ENCODE measurements around the gene CLECL1. TPM values are rescaled to one million over a fixed set of nuclear protein-coding genes. Genes with fewer than 3 reads are reported as not detected.
"Not testable (repeated sequence)": the region's sequence is repeated elsewhere in the genome, so short reads cannot be mapped to it uniquely, and the experiment has no call there.

Gene CLECL1
- total and polyA plus RNA-seq, 2 experiments from 2014 or later: not detected

DNA sequence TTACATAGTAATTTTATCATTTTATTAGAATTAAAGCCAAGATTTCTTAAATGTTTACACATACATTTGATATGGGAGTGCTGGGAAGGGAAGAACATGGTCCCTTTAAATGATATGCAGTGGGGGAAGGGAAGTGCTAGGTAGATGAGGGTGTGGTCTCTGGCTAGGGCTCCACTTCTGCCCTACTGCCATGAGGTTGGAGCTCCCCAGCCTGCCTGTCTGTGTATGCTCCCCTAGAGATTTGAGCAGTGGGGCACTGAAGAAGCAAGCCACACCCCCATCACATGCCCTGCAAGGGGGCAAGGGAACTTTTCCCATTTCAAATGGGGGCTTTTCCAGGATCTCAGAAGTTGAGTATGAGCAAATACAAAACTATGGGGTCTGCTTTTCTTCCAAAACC lies 25.5 kb downstream of the CLECL1 start (continued):
- TF ChIP-seq, protein P1, sequence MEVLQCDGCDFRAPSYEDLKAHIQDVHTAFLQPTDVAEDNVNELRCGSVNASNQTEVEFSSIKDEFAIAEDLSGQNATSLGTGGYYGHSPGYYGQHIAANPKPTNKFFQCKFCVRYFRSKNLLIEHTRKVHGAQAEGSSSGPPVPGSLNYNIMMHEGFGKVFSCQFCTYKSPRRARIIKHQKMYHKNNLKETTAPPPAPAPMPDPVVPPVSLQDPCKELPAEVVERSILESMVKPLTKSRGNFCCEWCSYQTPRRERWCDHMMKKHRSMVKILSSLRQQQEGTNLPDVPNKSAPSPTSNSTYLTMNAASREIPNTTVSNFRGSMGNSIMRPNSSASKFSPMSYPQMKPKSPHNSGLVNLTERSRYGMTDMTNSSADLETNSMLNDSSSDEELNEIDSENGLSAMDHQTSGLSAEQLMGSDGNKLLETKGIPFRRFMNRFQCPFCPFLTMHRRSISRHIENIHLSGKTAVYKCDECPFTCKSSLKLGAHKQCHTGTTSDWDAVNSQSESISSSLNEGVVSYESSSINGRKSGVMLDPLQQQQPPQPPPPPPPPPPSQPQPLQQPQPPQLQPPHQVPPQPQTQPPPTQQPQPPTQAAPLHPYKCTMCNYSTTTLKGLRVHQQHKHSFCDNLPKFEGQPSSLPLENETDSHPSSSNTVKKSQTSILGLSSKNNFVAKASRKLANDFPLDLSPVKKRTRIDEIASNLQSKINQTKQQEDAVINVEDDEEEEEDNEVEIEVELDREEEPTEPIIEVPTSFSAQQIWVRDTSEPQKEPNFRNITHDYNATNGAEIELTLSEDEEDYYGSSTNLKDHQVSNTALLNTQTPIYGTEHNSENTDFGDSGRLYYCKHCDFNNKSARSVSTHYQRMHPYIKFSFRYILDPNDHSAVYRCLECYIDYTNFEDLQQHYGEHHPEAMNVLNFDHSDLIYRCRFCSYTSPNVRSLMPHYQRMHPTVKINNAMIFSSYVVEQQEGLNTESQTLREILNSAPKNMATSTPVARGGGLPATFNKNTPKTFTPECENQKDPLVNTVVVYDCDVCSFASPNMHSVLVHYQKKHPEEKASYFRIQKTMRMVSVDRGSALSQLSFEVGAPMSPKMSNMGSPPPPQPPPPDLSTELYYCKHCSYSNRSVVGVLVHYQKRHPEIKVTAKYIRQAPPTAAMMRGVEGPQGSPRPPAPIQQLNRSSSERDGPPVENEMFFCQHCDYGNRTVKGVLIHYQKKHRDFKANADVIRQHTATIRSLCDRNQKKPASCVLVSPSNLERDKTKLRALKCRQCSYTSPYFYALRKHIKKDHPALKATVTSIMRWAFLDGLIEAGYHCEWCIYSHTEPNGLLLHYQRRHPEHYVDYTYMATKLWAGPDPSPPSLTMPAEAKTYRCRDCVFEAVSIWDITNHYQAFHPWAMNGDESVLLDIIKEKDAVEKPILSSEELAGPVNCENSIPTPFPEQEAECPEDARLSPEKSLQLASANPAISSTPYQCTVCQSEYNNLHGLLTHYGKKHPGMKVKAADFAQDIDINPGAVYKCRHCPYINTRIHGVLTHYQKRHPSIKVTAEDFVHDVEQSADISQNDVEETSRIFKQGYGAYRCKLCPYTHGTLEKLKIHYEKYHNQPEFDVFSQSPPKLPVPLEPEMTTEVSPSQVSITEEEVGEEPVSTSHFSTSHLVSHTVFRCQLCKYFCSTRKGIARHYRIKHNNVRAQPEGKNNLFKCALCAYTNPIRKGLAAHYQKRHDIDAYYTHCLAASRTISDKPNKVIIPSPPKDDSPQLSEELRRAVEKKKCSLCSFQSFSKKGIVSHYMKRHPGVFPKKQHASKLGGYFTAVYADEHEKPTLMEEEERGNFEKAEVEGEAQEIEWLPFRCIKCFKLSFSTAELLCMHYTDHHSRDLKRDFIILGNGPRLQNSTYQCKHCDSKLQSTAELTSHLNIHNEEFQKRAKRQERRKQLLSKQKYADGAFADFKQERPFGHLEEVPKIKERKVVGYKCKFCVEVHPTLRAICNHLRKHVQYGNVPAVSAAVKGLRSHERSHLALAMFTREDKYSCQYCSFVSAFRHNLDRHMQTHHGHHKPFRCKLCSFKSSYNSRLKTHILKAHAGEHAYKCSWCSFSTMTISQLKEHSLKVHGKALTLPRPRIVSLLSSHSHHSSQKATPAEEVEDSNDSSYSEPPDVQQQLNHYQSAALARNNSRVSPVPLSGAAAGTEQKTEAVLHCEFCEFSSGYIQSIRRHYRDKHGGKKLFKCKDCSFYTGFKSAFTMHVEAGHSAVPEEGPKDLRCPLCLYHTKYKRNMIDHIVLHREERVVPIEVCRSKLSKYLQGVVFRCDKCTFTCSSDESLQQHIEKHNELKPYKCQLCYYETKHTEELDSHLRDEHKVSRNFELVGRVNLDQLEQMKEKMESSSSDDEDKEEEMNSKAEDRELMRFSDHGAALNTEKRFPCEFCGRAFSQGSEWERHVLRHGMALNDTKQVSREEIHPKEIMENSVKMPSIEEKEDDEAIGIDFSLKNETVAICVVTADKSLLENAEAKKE (CRISPR knock-in tag; IDR thresholded peaks at IDR 0.05): no peak
- TF ChIP-seq, protein P2, sequence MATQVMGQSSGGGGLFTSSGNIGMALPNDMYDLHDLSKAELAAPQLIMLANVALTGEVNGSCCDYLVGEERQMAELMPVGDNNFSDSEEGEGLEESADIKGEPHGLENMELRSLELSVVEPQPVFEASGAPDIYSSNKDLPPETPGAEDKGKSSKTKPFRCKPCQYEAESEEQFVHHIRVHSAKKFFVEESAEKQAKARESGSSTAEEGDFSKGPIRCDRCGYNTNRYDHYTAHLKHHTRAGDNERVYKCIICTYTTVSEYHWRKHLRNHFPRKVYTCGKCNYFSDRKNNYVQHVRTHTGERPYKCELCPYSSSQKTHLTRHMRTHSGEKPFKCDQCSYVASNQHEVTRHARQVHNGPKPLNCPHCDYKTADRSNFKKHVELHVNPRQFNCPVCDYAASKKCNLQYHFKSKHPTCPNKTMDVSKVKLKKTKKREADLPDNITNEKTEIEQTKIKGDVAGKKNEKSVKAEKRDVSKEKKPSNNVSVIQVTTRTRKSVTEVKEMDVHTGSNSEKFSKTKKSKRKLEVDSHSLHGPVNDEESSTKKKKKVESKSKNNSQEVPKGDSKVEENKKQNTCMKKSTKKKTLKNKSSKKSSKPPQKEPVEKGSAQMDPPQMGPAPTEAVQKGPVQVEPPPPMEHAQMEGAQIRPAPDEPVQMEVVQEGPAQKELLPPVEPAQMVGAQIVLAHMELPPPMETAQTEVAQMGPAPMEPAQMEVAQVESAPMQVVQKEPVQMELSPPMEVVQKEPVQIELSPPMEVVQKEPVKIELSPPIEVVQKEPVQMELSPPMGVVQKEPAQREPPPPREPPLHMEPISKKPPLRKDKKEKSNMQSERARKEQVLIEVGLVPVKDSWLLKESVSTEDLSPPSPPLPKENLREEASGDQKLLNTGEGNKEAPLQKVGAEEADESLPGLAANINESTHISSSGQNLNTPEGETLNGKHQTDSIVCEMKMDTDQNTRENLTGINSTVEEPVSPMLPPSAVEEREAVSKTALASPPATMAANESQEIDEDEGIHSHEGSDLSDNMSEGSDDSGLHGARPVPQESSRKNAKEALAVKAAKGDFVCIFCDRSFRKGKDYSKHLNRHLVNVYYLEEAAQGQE (IDR thresholded peaks at IDR 0.05; ENCODE audit: unreplicated experiment): no peak
- TF ChIP-seq CREB1 (CRISPR knock-in tag; IDR thresholded peaks at IDR 0.05; ENCODE audit: low read depth) (no peak), ZNF331 (CRISPR knock-in tag; IDR thresholded peaks at IDR 0.05; ENCODE audit: low read depth) (no peak)

DNA sequence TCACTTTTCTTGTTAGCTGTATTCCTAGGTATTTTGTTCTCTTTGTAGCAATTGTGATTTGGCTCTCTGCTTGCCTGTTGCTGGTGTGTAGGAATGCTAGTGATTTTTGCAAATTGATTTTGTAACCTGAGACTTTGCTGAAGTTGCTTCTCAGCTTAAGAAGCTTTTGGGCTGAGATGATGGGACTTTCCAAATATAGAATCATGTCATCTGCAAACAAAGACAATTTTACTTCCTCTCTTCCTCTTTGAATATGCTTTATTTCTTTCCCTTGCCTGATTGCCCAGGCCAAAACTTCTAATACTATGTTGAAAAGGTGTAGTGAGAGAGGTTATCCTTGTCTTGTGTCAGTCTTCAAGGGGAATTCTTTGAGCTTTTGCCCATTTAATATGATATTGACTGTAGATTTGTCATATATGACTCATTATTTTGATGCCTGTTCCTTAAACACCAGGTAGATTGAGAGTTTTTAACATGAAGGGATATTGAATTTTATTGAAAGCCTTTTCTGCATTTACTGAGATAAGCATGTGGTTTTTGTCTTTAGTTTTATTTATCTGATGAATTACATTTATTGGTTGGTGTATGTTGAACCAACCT lies 26.7 kb downstream of the CLECL1 start:
- Histone ChIP-seq H3F3A (replicated peaks; ENCODE audit: low read depth) (no peaks in the 10 kb centered on the region), H3K9me2 (ENCODE audit: insufficient read depth) (no peaks in the 10 kb centered on the region; the same call in 1 of the 2 replicates), H3K4me1 (ENCODE audit: insufficient read depth) (peaks cover 4% of the 10 kb centered on the region; the same call in 1 of the 2 replicates), H3K27ac (ENCODE audit: low read depth) (no peak overlapping the region), H3K4me3 (no peak overlapping the region), H3K79me2 (replicated peaks; ENCODE audit: insufficient read depth) (no peaks in the 10 kb centered on the region), H3K4me2 (no peak overlapping the region), H2AFZ (no peak overlapping the region), H3K27me3 (ENCODE audit: insufficient read depth) (no peaks in the 10 kb centered on the region), H4K20me1 (replicated peaks; ENCODE audit: insufficient read depth) (no peaks in the 10 kb centered on the region), H3K36me3 (ENCODE audit: insufficient read depth) (no peaks in the 10 kb centered on the region)
- ATAC-seq: no peak
- no peak for TF ChIP-seq JUNB (IDR thresholded peaks at IDR 0.05; ENCODE audit: unreplicated experiment)
- TF ChIP-seq EZH2 (IDR thresholded peaks at IDR 0.05; ENCODE audit: low read depth, unreplicated experiment): no peak
- TF ChIP-seq EZH2phosphoT487 (IDR thresholded peaks at IDR 0.05; ENCODE audit: unreplicated experiment): no peak
- H3K4me1 Mint-ChIP-seq: peaks cover 5% of the 10 kb centered on the region; the same call in 1 of the 3 replicates
- no peak overlapping the region for H3K27ac Mint-ChIP-seq
- peaks cover 3% of the 10 kb centered on the region for H3K27me3 Mint-ChIP-seq (ENCODE audit: insufficient read depth, low read depth, poor library complexity)
- H3K4me3 Mint-ChIP-seq: no peak overlapping the region
- no peak for DNase-seq (ENCODE audit: low spot score)
- H3K36me3 Mint-ChIP-seq (ENCODE audit: low read depth): no peaks in the 10 kb centered on the region
- peaks cover 28% of the 10 kb centered on the region for H3K9me3 Mint-ChIP-seq

DNA sequence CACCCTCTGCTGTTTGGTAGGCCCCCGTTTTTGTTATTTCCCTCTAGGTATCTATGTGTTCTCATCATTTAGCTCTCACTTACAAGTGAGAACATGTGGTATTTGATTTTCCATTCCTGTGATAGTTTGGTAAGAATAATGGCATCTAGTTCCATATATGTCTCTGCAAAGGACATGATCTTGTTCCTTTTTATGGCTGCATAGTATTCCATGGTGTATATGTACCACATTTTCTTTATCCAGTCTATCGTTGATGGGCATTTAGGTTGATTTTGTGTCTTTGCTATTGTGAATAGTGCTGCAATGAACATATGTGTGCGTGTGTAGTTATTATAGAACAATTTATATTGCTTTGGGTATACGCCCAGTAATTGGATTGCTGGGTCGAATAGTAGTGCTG lies 28.3 kb downstream of the CLECL1 start:
- DNase-seq (ENCODE audit: low spot score); H3K4me3 Mint-ChIP-seq; H3K4me3 ChIP-seq; H3K27ac Mint-ChIP-seq; H4K20me1 ChIP-seq (replicated peaks; ENCODE audit: insufficient read depth); H3K9me2 ChIP-seq (ENCODE audit: insufficient read depth); H3F3A ChIP-seq (replicated peaks; ENCODE audit: low read depth); H3K36me3 Mint-ChIP-seq (ENCODE audit: low read depth); ATAC-seq; H3K27ac ChIP-seq (ENCODE audit: low read depth); H3K79me2 ChIP-seq (replicated peaks; ENCODE audit: insufficient read depth); H3K36me3 ChIP-seq (ENCODE audit: insufficient read depth); H3K27me3 ChIP-seq (ENCODE audit: insufficient read depth); H3K27me3 Mint-ChIP-seq (ENCODE audit: insufficient read depth, low read depth, poor library complexity); H3K4me2 ChIP-seq; H3K4me1 Mint-ChIP-seq; H2AFZ ChIP-seq; H3K4me1 ChIP-seq (ENCODE audit: insufficient read depth): not testable (repeated sequence)
- H3K9me3 Mint-ChIP-seq: peaks cover 34% of the 10 kb centered on the region

All from GM23338 (cell line).